GM21576 (cell line): ENCODE results near the gene RXRB.

Source experiments
- ATAC-seq: cut with Tn5 transposase; IDR thresholded peaks from one replicate; pipeline ENCODE4 v1.9.1; 2021; ENCODE audit warnings: mild to moderate bottlenecking, moderate library complexity; ENCODE audit not compliant: unreplicated experiment

RXRB gene

GRCh38 chr6:33177552-33178446 is 22.7 kb downstream of the RXRB start:
- no peak for ATAC-seq

GRCh38 chr6:33176906-33177305 is 23.6 kb downstream of the RXRB start:
- no peak for ATAC-seq

GRCh38 chr6:33175436-33176069 is 24.9 kb downstream of the RXRB start:
- ATAC-seq, result no peak

- no peak for ATAC-seq
Measured at GRCh38 chr6:33174784-33175183, 25.7 kb downstream of the RXRB start.

GRCh38 chr6:33173535-33174180 is 26.8 kb downstream of the RXRB start:
- no peak for ATAC-seq

GRCh38 chr6:33172688-33173534 is 27.6 kb downstream of the RXRB start:
- no peak for ATAC-seq

GRCh38 chr6:33171880-33172687 is 28.4 kb downstream of the RXRB start:
- ATAC-seq, result no peak

- no peak for ATAC-seq
Measured at GRCh38 chr6:33171016-33171879, 29.2 kb downstream of the RXRB start.

- no peak for ATAC-seq
Measured at GRCh38 chr6:33170176-33171015, 30.1 kb downstream of the RXRB start.

- no peak for ATAC-seq
Measured at GRCh38 chr6:33169291-33170175, 30.9 kb downstream of the RXRB start.

- no peak for ATAC-seq
Measured at GRCh38 chr6:33168639-33169038, 31.8 kb downstream of the RXRB start.

GRCh38 chr6:33168284-33168601 is 32.2 kb downstream of the RXRB start:
- ATAC-seq, result no peak

- ATAC-seq, result no peak
Measured at GRCh38 chr6:33167374-33168283, 32.8 kb downstream of the RXRB start.

- ATAC-seq, result no peak
Measured at GRCh38 chr6:33166811-33167210, 33.7 kb downstream of the RXRB start.

GRCh38 chr6:33166363-33166762 is 34.1 kb downstream of the RXRB start:
- ATAC-seq, result no peak

GRCh38 chr6:33165581-33166258 is 34.7 kb downstream of the RXRB start:
- no peak for ATAC-seq
